Measurements from ENCODE around the gene WDR72. TPM values are rescaled to one million over a fixed set of nuclear protein-coding genes. Genes with fewer than 3 reads are reported as not detected.

Gene WDR72
- total and polyA plus RNA-seq, 2 donors (not counting 1 experiment from before 2014, with no cell fraction given), result not detected

GRCh38 chr15:53762916-53763315 lies 3.5 kb upstream of the WDR72 start:
- Histone ChIP-seq H3K27me3 (replicated peaks in 1 of 4; ENCODE audit: control extremely low read depth in 1 of 4, control insufficient read depth in 3 of 4, insufficient read depth in 4 of 4, low read length in 3 of 4) (peaks cover 0 to 14% (median 4%) of the 10 kb centered on the region in 4 experiments), H3K27ac (ENCODE audit: low read length in 2 of 2) (no peak overlapping the region), H3K4me2 (replicated peaks; ENCODE audit: low read depth, low read length, poor library complexity, severe bottlenecking) (no peak overlapping the region), H3K4me1 (ENCODE audit: control insufficient read depth in 2 of 2, insufficient read depth in 2 of 2, low read length in 2 of 2) (no peaks in the 10 kb centered on the region), H3K79me2 (ENCODE audit: control insufficient read depth, insufficient read depth, low read length) (no peaks in the 10 kb centered on the region), H3K9me3 (ENCODE audit: control extremely low read depth in 1 of 3, control insufficient read depth in 2 of 3, insufficient read depth in 1 of 3, low read length in 2 of 3) (peaks cover 0 to 2% (median 0%) of the 10 kb centered on the region in 3 donors), H2AFZ (ENCODE audit: insufficient read depth, low read depth, low read length, poor library complexity, severe bottlenecking) (no peak overlapping the region), H3K4me3 (ENCODE audit: control extremely low read depth in 1 of 5, extremely low read depth in 1 of 5, insufficient read depth in 1 of 5, low read depth in 2 of 5, low read length in 4 of 5) (no peak overlapping the region), H3K9ac (ENCODE audit: low read length) (no peak overlapping the region), H3K36me3 (replicated peaks in 1 of 2; ENCODE audit: control extremely low read depth in 1 of 2, control insufficient read depth in 1 of 2, extremely low read depth in 1 of 2, insufficient read depth in 2 of 2, low read length in 1 of 2) (no peaks in the 10 kb centered on the region), H4K20me1 (ENCODE audit: control insufficient read depth, insufficient read depth, low read length, poor library complexity, severe bottlenecking) (no peaks in the 10 kb centered on the region)
- ATAC-seq (ENCODE audit: low read depth) (no peak), DNase-seq (no peak)
- no peak for TF ChIP-seq EZH2 (IDR thresholded peaks at IDR 0.05; ENCODE audit: borderline replicate concordance, insufficient read depth, low read depth, low read length, poor library complexity, severe bottlenecking)
- TF ChIP-seq CTCF (IDR thresholded peaks at IDR 0.05), result no peak
- Mint-ChIP-seq H3K4me3 (no peak overlapping the region), H3K27me3 (peaks cover 38% of the 10 kb centered on the region), H3K9me3 (ENCODE audit: insufficient read depth) (peaks cover 5% of the 10 kb centered on the region), H3K27ac (no peak overlapping the region), H3K4me1 (peaks cover 5% of the 10 kb centered on the region)
- 92% methylated on average over 2 of the region's 2 CpGs for WGBS (ENCODE audit: insufficient coverage)
- intact Hi-C loops (cut with micrococcal nuclease), result no loop called here
- CTCF ChIA-PET, result no interaction called here
- POLR2A ChIA-PET, result no interaction called here

- no peaks in the 10 kb centered on the region for H3K36me3 ChIP-seq (replicated peaks in 1 of 2; ENCODE audit: control extremely low read depth in 1 of 2, control insufficient read depth in 1 of 2, extremely low read depth in 1 of 2, insufficient read depth in 2 of 2, low read length in 1 of 2)
Measured at GRCh38 chr15:53758412-53758811, 1.1 kb downstream of the WDR72 start.

More at GRCh38 chr15:53758412-53758811, 1.1 kb downstream of the WDR72 start:
- no peak overlapping the region for H3K27ac Mint-ChIP-seq
- Histone ChIP-seq H3K4me2 (replicated peaks; ENCODE audit: low read depth, low read length, poor library complexity, severe bottlenecking) (no peak overlapping the region), H4K20me1 (ENCODE audit: control insufficient read depth, insufficient read depth, low read length, poor library complexity, severe bottlenecking) (no peaks in the 10 kb centered on the region), H3K27me3 (replicated peaks in 1 of 4; ENCODE audit: control extremely low read depth in 1 of 4, control insufficient read depth in 3 of 4, insufficient read depth in 4 of 4, low read length in 3 of 4) (peaks cover 0 to 14% (median 4%) of the 10 kb centered on the region in 4 experiments), H3K9ac (ENCODE audit: low read length) (no peak overlapping the region), H2AFZ (ENCODE audit: insufficient read depth, low read depth, low read length, poor library complexity, severe bottlenecking) (no peak overlapping the region), H3K9me3 (ENCODE audit: control extremely low read depth in 1 of 3, control insufficient read depth in 2 of 3, insufficient read depth in 1 of 3, low read length in 2 of 3) (peaks cover 0 to 2% (median 0%) of the 10 kb centered on the region in 3 donors), H3K79me2 (ENCODE audit: control insufficient read depth, insufficient read depth, low read length) (no peaks in the 10 kb centered on the region), H3K4me1 (ENCODE audit: control insufficient read depth in 2 of 2, insufficient read depth in 2 of 2, low read length in 2 of 2) (no peaks in the 10 kb centered on the region), H3K27ac (ENCODE audit: low read length in 2 of 2) (no peak overlapping the region), H3K4me3 (ENCODE audit: control extremely low read depth in 1 of 5, extremely low read depth in 1 of 5, insufficient read depth in 1 of 5, low read depth in 2 of 5, low read length in 4 of 5) (no peak overlapping the region)
- peaks cover 5% of the 10 kb centered on the region for H3K4me1 Mint-ChIP-seq
- H3K4me3 Mint-ChIP-seq, result no peak overlapping the region
- peaks cover 55% of the 10 kb centered on the region for H3K27me3 Mint-ChIP-seq
- TF ChIP-seq CTCF (IDR thresholded peaks at IDR 0.05) (no peak), EZH2 (IDR thresholded peaks at IDR 0.05; ENCODE audit: borderline replicate concordance, insufficient read depth, low read depth, low read length, poor library complexity, severe bottlenecking) (no peak)
- DNase-seq, result no peak
- peaks cover 5% of the 10 kb centered on the region for H3K9me3 Mint-ChIP-seq (ENCODE audit: insufficient read depth)
- no CpG with 5 or more reads among the region's 7 CpGs for WGBS (ENCODE audit: insufficient coverage)
- intact Hi-C loops (cut with micrococcal nuclease), result no loop called here
- POLR2A ChIA-PET, result no interaction called here
- ATAC-seq (ENCODE audit: low read depth), result no peak
- CTCF ChIA-PET, result no interaction called here

All from B cell (primary cell).